DOHH2 (cell line): Measurements from ENCODE around the gene DNER.

ENCODE experiments used
- EZH2phosphoT487 ChIP-seq: fragments of 200-600 bp; sonication (generic); IDR thresholded peaks from 2 replicates; pipeline ENCODE4 v1.6.1; 2017; ENCODE audit warnings: borderline replicate concordance, mild to moderate bottlenecking, antibody characterized with exemption, low read length, moderate library complexity, mixed read lengths
- TF ChIP-seq, protein P1 (sequence below): fragments of 200-600 bp; sonication (generic); IDR thresholded peaks from one replicate; pipeline ENCODE4 v1.5.1; 2014; ENCODE audit warnings: antibody characterized with exemption, mild to moderate bottlenecking, low read depth, low read length; ENCODE audit not compliant: poor library complexity, severe bottlenecking

- TF ChIP-seq, protein P1, sequence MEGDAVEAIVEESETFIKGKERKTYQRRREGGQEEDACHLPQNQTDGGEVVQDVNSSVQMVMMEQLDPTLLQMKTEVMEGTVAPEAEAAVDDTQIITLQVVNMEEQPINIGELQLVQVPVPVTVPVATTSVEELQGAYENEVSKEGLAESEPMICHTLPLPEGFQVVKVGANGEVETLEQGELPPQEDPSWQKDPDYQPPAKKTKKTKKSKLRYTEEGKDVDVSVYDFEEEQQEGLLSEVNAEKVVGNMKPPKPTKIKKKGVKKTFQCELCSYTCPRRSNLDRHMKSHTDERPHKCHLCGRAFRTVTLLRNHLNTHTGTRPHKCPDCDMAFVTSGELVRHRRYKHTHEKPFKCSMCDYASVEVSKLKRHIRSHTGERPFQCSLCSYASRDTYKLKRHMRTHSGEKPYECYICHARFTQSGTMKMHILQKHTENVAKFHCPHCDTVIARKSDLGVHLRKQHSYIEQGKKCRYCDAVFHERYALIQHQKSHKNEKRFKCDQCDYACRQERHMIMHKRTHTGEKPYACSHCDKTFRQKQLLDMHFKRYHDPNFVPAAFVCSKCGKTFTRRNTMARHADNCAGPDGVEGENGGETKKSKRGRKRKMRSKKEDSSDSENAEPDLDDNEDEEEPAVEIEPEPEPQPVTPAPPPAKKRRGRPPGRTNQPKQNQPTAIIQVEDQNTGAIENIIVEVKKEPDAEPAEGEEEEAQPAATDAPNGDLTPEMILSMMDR, result peak; percentile 23
- TF ChIP-seq EZH2phosphoT487, result no peak
These were observed 2.2 kb downstream of the DNER start for GRCh38 chr2:229712136-229712535.
